Neuron (in vitro differentiated cells): ENCODE data around the gene EDARADD.
"Not testable (repeated sequence)": the region's sequence is repeated elsewhere in the genome, so short reads cannot be mapped to it uniquely, and the experiment has no call there.

Experiments
- H2AFZ ChIP-seq: one replicate; pipeline ENCODE4 v1.6.1; 2013; ENCODE audit warnings: low read depth, mild to moderate bottlenecking, inconsistent platforms, low read length, moderate library complexity
- H3K27me3 ChIP-seq: one replicate; pipeline ENCODE4 v1.6.1; 2013; ENCODE audit warnings: low read length; ENCODE audit not compliant: insufficient read depth
- H3K36me3 ChIP-seq: one replicate; pipeline ENCODE4 v1.6.1; 2013; ENCODE audit warnings: low read length; ENCODE audit not compliant: insufficient read depth
- H3K4me1 ChIP-seq: one replicate; pipeline ENCODE4 v1.6.1; 2013; ENCODE audit warnings: low read length; ENCODE audit not compliant: insufficient read depth
- H3K4me3 ChIP-seq: 2 replicates; pipeline ENCODE4 v1.5.1; 2013; ENCODE audit warnings: mild to moderate bottlenecking, low read length, moderate library complexity
- H3K9me3 ChIP-seq: one replicate; pipeline ENCODE4 v1.6.1; 2013; ENCODE audit warnings: low read length

Gene EDARADD

GRCh38 chr1:236425031-236425663 is 31.1 kb downstream of the EDARADD start:
- Histone ChIP-seq H3K9me3 (no peaks in the 10 kb centered on the region), H3K36me3 (no peaks in the 10 kb centered on the region), H3K4me1 (no peaks in the 10 kb centered on the region), H3K27me3 (no peaks in the 10 kb centered on the region), H3K4me3 (no peak overlapping the region), H2AFZ (no peak overlapping the region)

- H3K27me3 ChIP-seq, result no peaks in the 10 kb centered on the region
- no peaks in the 10 kb centered on the region for H3K36me3 ChIP-seq
- no peak overlapping the region for H3K4me3 ChIP-seq
- H2AFZ ChIP-seq, result no peak overlapping the region
- no peaks in the 10 kb centered on the region for H3K4me1 ChIP-seq
- H3K9me3 ChIP-seq, result no peaks in the 10 kb centered on the region
Observed at GRCh38 chr1:236426215-236426614, 32.1 kb downstream of the EDARADD start.

GRCh38 chr1:236429715-236430274 is 35.7 kb downstream of the EDARADD start:
- no peaks in the 10 kb centered on the region for H3K4me1 ChIP-seq
- H3K27me3 ChIP-seq, result no peaks in the 10 kb centered on the region
- no peak overlapping the region for H3K4me3 ChIP-seq
- H2AFZ ChIP-seq, result no peak overlapping the region
- no peaks in the 10 kb centered on the region for H3K9me3 ChIP-seq
- no peaks in the 10 kb centered on the region for H3K36me3 ChIP-seq

GRCh38 chr1:236433819-236434315 is 39.8 kb downstream of the EDARADD start:
- Histone ChIP-seq H3K9me3 (no peaks in the 10 kb centered on the region), H3K4me1 (no peaks in the 10 kb centered on the region), H2AFZ (no peak overlapping the region), H3K4me3 (no peak overlapping the region), H3K36me3 (no peaks in the 10 kb centered on the region), H3K27me3 (no peaks in the 10 kb centered on the region)

GRCh38 chr1:236438614-236439013 is 44.5 kb downstream of the EDARADD start:
- Histone ChIP-seq H3K27me3 (no peaks in the 10 kb centered on the region), H3K4me1 (no peaks in the 10 kb centered on the region), H3K9me3 (no peaks in the 10 kb centered on the region), H2AFZ (no peak overlapping the region), H3K36me3 (no peaks in the 10 kb centered on the region), H3K4me3 (no peak overlapping the region)

- Histone ChIP-seq H3K36me3 (no peaks in the 10 kb centered on the region), H3K4me3 (no peak overlapping the region), H3K9me3 (no peaks in the 10 kb centered on the region), H3K4me1 (no peaks in the 10 kb centered on the region), H2AFZ (no peak overlapping the region), H3K27me3 (no peaks in the 10 kb centered on the region)
Observed at GRCh38 chr1:236440373-236440772, 46.3 kb downstream of the EDARADD start.

- Histone ChIP-seq H3K27me3 (no peaks in the 10 kb centered on the region), H3K4me1 (no peaks in the 10 kb centered on the region)
Observed at GRCh38 chr1:236450779-236451178, 56.7 kb downstream of the EDARADD start.

GRCh38 chr1:236451796-236452373 is 57.8 kb downstream of the EDARADD start:
- H3K4me1 ChIP-seq, result no peaks in the 10 kb centered on the region
- H2AFZ ChIP-seq, result no peak overlapping the region
- no peaks in the 10 kb centered on the region for H3K27me3 ChIP-seq
- H3K9me3 ChIP-seq, result no peaks in the 10 kb centered on the region
- H3K4me3 ChIP-seq, result no peak overlapping the region
- H3K36me3 ChIP-seq, result no peaks in the 10 kb centered on the region

More at GRCh38 chr1:236450779-236451178, 56.7 kb downstream of the EDARADD start:
- no peaks in the 10 kb centered on the region for H3K36me3 ChIP-seq
- no peak overlapping the region for H2AFZ ChIP-seq
- no peak overlapping the region for H3K4me3 ChIP-seq
- H3K9me3 ChIP-seq, result no peaks in the 10 kb centered on the region

GRCh38 chr1:236455243-236455642 is 61.2 kb downstream of the EDARADD start:
- Histone ChIP-seq H3K27me3 (no peaks in the 10 kb centered on the region), H3K4me3 (no peak overlapping the region), H3K4me1 (no peaks in the 10 kb centered on the region), H3K9me3 (no peaks in the 10 kb centered on the region), H3K36me3 (no peaks in the 10 kb centered on the region), H2AFZ (no peak overlapping the region)

GRCh38 chr1:236457775-236458174 is 63.7 kb downstream of the EDARADD start:
- Histone ChIP-seq H3K4me1 (no peaks in the 10 kb centered on the region), H3K4me3 (no peak overlapping the region), H3K27me3 (no peaks in the 10 kb centered on the region), H2AFZ (no peak overlapping the region), H3K9me3 (no peaks in the 10 kb centered on the region), H3K36me3 (no peaks in the 10 kb centered on the region)

- no peaks in the 10 kb centered on the region for H3K9me3 ChIP-seq
- no peaks in the 10 kb centered on the region for H3K27me3 ChIP-seq
- no peak overlapping the region for H3K4me3 ChIP-seq
- H3K36me3 ChIP-seq, result no peaks in the 10 kb centered on the region
- H3K4me1 ChIP-seq, result no peaks in the 10 kb centered on the region
- no peak overlapping the region for H2AFZ ChIP-seq
Observed at GRCh38 chr1:236458996-236459395, 64.9 kb downstream of the EDARADD start.

GRCh38 chr1:236460103-236460502 is 66.0 kb downstream of the EDARADD start:
- no peaks in the 10 kb centered on the region for H3K9me3 ChIP-seq

GRCh38 chr1:236464197-236464596 is 70.1 kb downstream of the EDARADD start:
- H3K9me3 ChIP-seq, H3K4me3 ChIP-seq: not testable (repeated sequence)

More at GRCh38 chr1:236460103-236460502, 66.0 kb downstream of the EDARADD start:
- no peak overlapping the region for H2AFZ ChIP-seq
- H3K27me3 ChIP-seq, result peaks cover 2% of the 10 kb centered on the region
- no peak overlapping the region for H3K4me3 ChIP-seq
- H3K36me3 ChIP-seq, result no peaks in the 10 kb centered on the region
- no peaks in the 10 kb centered on the region for H3K4me1 ChIP-seq

More at GRCh38 chr1:236464197-236464596, 70.1 kb downstream of the EDARADD start:
- not testable (repeated sequence) for H2AFZ ChIP-seq, H3K36me3 ChIP-seq, H3K4me1 ChIP-seq, H3K27me3 ChIP-seq
